GM12864 (cell line): ENCODE measurements around the gene RXRA.

Experiments used
- DNase-seq: peaks from one replicate; pipeline ENCODE4 v3.0.0-alpha.2; 2011; ENCODE audit warnings: low read depth
- H3K4me3 ChIP-seq: 2 replicates; pipeline ENCODE4 v1.5.1; 2011; ENCODE audit warnings: mild to moderate bottlenecking, low read depth, low read length, control low read depth
- TF ChIP-seq, protein P1 (sequence below): IDR thresholded peaks from 2 replicates; pipeline ENCODE4 v1.5.1; 2011; ENCODE audit warnings: low read depth, mild to moderate bottlenecking, moderate library complexity, low read length, control low read depth, inconsistent platforms; ENCODE audit errors: missing control alignments

RXRA gene

DNA sequence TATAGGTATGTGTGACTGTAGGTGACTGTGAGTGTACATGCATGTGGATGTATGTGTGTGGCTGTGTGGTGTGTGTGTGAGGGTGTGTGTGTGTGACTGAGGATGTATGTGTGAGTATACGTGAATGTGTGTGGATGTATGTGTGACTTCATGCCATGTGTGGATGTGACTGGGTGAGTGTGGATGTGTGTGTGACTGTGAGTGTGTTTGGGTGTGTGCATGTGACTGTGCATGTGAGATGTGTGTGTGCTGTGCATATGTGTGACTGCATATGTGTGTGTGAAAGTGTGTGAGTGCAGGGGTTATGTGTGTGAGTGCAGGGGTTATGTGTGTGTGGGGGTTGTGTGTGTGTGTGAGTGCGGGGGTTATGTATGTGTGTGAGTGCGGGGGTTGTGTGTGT lies 42.3 kb downstream of the RXRA start:
- DNase-seq: no peak
- H3K4me3 ChIP-seq: no peak overlapping the region
- TF ChIP-seq, protein P1, sequence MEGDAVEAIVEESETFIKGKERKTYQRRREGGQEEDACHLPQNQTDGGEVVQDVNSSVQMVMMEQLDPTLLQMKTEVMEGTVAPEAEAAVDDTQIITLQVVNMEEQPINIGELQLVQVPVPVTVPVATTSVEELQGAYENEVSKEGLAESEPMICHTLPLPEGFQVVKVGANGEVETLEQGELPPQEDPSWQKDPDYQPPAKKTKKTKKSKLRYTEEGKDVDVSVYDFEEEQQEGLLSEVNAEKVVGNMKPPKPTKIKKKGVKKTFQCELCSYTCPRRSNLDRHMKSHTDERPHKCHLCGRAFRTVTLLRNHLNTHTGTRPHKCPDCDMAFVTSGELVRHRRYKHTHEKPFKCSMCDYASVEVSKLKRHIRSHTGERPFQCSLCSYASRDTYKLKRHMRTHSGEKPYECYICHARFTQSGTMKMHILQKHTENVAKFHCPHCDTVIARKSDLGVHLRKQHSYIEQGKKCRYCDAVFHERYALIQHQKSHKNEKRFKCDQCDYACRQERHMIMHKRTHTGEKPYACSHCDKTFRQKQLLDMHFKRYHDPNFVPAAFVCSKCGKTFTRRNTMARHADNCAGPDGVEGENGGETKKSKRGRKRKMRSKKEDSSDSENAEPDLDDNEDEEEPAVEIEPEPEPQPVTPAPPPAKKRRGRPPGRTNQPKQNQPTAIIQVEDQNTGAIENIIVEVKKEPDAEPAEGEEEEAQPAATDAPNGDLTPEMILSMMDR: no peak

DNA sequence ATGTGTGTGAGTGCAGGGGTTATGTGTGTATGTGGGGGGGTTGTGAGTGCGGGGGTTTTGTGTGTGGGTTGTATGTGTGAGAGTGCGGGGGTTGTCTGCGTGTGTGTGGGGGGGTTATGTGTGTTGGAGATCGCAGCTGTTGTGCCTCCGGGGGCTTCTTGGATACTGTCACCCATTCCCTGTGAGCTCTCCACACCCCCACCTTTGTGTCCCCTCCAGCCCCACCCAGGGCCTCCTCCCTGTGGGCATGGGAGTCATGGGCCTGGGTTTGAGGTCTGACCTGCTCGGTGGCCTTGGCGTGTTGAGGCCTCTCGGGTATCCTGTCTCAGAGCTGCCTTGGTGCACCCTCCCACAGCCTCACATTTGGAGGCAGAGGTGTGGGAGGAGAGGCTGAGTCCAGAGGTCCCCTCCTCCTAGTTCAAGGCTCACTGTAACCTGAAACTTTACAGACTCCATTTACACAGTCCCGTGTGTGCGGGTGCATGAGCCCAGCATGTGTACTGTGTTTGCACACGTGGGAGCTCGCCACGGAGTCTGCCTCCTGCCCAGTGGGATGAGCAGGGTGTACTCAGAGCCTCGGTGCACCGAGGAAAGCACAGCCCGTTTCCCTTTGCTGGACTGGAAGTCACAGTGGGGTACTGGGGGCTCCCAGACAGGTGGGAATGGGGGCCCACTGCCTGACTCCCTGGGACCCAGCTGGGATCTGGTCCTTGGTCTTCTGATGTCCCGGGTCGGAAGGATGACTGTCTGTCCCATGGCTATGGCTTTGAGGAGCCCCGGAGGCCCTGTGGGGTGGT lies 43.4 kb downstream of the RXRA start:
- TF ChIP-seq, protein P1: no peak
- H3K4me3 ChIP-seq: no peak overlapping the region
- no peak for DNase-seq

DNA sequence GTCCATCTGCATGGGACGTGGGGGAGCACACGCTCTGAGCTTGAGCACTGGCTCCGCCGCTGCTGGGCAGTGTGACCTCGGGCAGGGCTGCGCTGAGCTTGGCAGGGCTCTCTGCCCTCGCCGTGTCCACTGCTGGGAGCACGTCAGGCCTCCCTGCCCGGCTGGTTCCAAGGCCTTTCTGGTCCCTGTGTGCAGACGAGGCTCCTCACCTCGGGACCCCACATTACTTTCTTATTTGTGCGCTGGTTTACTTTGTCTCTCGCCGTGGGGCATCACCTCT lies 43.9 kb downstream of the RXRA start:
- no peak overlapping the region for H3K4me3 ChIP-seq
- no peak for DNase-seq
- TF ChIP-seq, protein P1: no peak

DNA sequence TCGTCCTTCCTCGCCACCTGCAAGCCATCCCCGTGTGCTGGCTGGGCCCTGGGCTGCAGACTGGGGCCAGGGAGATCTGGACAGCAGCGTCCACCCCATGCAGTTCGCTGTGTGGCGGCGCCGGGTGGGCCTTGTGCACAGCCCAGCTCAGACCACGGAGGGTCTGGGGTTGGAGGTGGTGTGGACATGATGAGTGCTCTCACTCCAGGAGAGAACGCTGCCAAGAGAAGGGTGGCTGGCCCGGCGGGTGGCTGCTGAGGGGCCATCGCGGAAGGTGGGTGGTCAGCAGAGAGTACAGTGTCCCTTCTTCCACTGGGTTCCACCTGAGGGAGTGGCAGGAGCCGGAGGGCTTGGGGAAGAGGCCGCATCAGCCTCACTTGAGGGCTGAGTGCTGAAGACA lies 44.4 kb downstream of the RXRA start:
- H3K4me3 ChIP-seq: no peak overlapping the region
- TF ChIP-seq, protein P1: no peak
- DNase-seq: no peak

DNA sequence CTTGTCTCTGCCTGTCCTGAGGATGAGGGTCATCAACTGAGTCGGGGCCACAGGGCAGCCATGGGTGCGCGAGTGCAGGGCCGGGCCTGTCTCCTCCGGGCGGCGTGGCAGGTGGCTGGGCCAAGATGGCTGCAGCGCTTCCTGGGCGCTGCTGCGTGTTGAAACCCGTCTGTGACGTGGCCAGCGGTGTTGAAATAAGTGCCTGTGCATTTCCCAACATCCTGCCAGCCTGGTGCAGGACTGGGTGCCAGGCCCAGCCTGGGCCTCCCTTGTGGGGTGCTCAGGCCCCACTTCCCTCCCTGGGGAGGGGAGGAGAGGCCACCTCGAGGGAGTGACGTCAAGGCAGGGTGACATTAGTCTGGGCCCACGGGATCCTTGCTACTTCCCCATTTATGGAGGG lies 45.5 kb downstream of the RXRA start:
- no peak overlapping the region for H3K4me3 ChIP-seq
- no peak for DNase-seq
- TF ChIP-seq, protein P1: no peak

DNA sequence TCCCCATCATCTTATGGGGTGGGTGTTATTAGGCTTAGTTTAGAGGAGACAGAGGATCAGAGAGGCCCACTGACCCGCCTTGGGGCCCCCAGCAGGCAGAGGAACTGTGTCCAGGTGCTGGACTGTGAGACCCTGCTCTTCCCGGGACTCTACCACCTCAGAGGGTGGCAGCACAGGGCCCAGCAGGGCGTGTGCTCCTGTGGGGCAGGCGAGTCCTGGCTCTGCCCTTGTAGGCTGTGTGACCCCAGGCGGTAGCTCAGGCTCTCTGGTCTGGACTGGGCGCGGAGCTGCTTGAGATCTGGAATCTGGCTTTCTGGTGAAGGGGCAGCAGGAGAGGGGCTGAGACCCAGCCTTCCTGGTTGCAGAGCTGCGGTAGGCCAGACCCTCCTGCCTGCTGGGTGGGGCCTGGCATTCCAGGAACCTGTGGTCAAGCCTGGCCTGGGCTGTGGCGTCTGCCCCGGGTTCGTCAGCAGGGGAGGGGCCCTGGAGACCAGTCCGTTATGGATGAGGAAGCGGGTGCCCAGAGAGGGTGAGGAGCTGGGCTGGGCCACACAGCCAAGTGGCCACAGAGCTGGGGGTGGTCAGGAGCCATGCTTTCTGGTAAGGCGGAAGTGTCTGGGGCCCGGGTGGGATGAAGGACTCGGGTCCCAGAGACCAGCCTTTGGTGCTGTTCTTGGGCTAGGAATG lies 46.5 kb downstream of the RXRA start:
- H3K4me3 ChIP-seq: no peak overlapping the region
- no peak for DNase-seq
- TF ChIP-seq, protein P1: no peak

DNA sequence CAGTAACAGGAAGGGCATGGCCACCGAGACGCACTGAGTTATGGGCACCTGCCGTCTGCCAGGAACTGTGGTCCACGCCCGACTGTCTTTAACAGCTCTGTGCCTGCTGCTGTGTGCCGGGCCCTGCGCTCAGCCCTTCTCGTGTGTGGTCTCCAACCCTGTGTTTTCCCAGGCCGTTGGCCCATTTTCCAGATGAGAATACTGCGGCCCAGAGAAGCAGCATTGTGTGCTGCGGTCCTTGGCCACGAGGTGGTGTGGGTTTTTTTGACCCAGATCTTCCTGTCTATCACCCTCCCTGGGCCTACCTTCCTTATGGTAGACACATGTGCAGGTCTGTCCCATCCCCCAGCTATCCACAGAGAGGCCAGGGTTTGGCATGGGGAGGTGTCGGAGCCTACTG lies 47.0 kb downstream of the RXRA start:
- TF ChIP-seq, protein P1: no peak
- DNase-seq: no peak
- no peak overlapping the region for H3K4me3 ChIP-seq
